ENCODE measurements around the gene CACNA1H.
A peak's percentile ranks its signal among the peaks of the same experiment; 100 is the strongest.
"Not testable (repeated sequence)": the region's sequence is repeated elsewhere in the genome, so short reads cannot be mapped to it uniquely, and the experiment has no call there.

Gene CACNA1H

GRCh38 chr16:1243363-1243762 lies 90.5 kb downstream of the CACNA1H start:
- not testable (repeated sequence) for ATAC-seq (replicated peaks); DNase-seq; H3K36me3 Mint-ChIP-seq; H3K9me3 Mint-ChIP-seq; H3K4me3 Mint-ChIP-seq; H3K4me1 Mint-ChIP-seq; H3K27ac Mint-ChIP-seq
- peaks cover 17 to 31% of the 10 kb centered on the region in 2 donors for H3K27me3 Mint-ChIP-seq

- ATAC-seq (replicated peaks); H3K27ac Mint-ChIP-seq; H3K36me3 Mint-ChIP-seq; DNase-seq; H3K9me3 Mint-ChIP-seq; H3K4me1 Mint-ChIP-seq; H3K4me3 Mint-ChIP-seq: not testable (repeated sequence)
- peaks cover 16 to 31% of the 10 kb centered on the region in 2 donors for H3K27me3 Mint-ChIP-seq
These were observed 91.3 kb downstream of the CACNA1H start for GRCh38 chr16:1243907-1244850.

GRCh38 chr16:1244881-1245280 lies 92.0 kb downstream of the CACNA1H start:
- Mint-ChIP-seq H3K27me3 (peaks cover 16 to 31% of the 10 kb centered on the region in 2 donors), H3K4me3 (no peak overlapping the region), H3K4me1 (peaks cover 4 to 8% of the 10 kb centered on the region in 2 donors), H3K36me3 (no peaks in the 10 kb centered on the region), H3K27ac (no peak overlapping the region), H3K9me3 (no peaks in the 10 kb centered on the region)
- DNase-seq: no peak
- peak; percentile 51 to 57 for ATAC-seq (replicated peaks)

GRCh38 chr16:1245452-1246020 lies 92.6 kb downstream of the CACNA1H start:
- no peaks in the 10 kb centered on the region for H3K9me3 Mint-ChIP-seq
- ATAC-seq (replicated peaks) (no peak), DNase-seq (no peak)
- H3K27ac Mint-ChIP-seq: no peak overlapping the region
- H3K27me3 Mint-ChIP-seq: peaks cover 16 to 31% of the 10 kb centered on the region in 2 donors
- no peaks in the 10 kb centered on the region for H3K36me3 Mint-ChIP-seq
- H3K4me3 Mint-ChIP-seq: no peak overlapping the region
- peaks cover 4 to 8% of the 10 kb centered on the region in 2 donors for H3K4me1 Mint-ChIP-seq

- not testable (repeated sequence) for ATAC-seq (replicated peaks); H3K9me3 Mint-ChIP-seq; DNase-seq; H3K4me3 Mint-ChIP-seq; H3K4me1 Mint-ChIP-seq; H3K36me3 Mint-ChIP-seq; H3K27ac Mint-ChIP-seq
- H3K27me3 Mint-ChIP-seq: peaks cover 16 to 31% of the 10 kb centered on the region in 2 donors
These were observed 95.1 kb downstream of the CACNA1H start for GRCh38 chr16:1247903-1248537.

GRCh38 chr16:1249031-1249755 lies 96.3 kb downstream of the CACNA1H start:
- H3K4me1 Mint-ChIP-seq, H3K9me3 Mint-ChIP-seq, H3K4me3 Mint-ChIP-seq, DNase-seq, H3K36me3 Mint-ChIP-seq, H3K27ac Mint-ChIP-seq: not testable (repeated sequence)
- peaks cover 16 to 26% of the 10 kb centered on the region in 2 donors for H3K27me3 Mint-ChIP-seq
- ATAC-seq (replicated peaks): peak; percentile 64 to 72

- ATAC-seq (replicated peaks); H3K9me3 Mint-ChIP-seq; DNase-seq; H3K27ac Mint-ChIP-seq; H3K4me3 Mint-ChIP-seq; H3K4me1 Mint-ChIP-seq; H3K36me3 Mint-ChIP-seq: not testable (repeated sequence)
- H3K27me3 Mint-ChIP-seq: peaks cover 18 to 19% of the 10 kb centered on the region in 2 donors
These were observed 100.9 kb downstream of the CACNA1H start for GRCh38 chr16:1253701-1254364.

- not testable (repeated sequence) for H3K4me1 Mint-ChIP-seq; H3K36me3 Mint-ChIP-seq; ATAC-seq (replicated peaks); DNase-seq; H3K9me3 Mint-ChIP-seq; H3K27ac Mint-ChIP-seq; H3K4me3 Mint-ChIP-seq
- peaks cover 26 to 28% of the 10 kb centered on the region in 2 donors for H3K27me3 Mint-ChIP-seq
These were observed 101.9 kb downstream of the CACNA1H start for GRCh38 chr16:1254821-1255220.

- H3K4me3 Mint-ChIP-seq; ATAC-seq (replicated peaks); H3K4me1 Mint-ChIP-seq; H3K27ac Mint-ChIP-seq; H3K9me3 Mint-ChIP-seq; DNase-seq; H3K36me3 Mint-ChIP-seq: not testable (repeated sequence)
- H3K27me3 Mint-ChIP-seq: peaks cover 33 to 34% of the 10 kb centered on the region in 2 donors
These were observed 102.6 kb downstream of the CACNA1H start, which contains the start of gene TPSD1 for GRCh38 chr16:1255276-1256122. Gene TPSD1 (plus strand): TSS chr16:1256069. CDS start chr16:1256281, 212 bp downstream.

- H3K36me3 Mint-ChIP-seq; ATAC-seq (replicated peaks); H3K27ac Mint-ChIP-seq; H3K4me3 Mint-ChIP-seq; H3K9me3 Mint-ChIP-seq; DNase-seq; H3K4me1 Mint-ChIP-seq: not testable (repeated sequence)
- peaks cover 40 to 43% of the 10 kb centered on the region in 2 donors for H3K27me3 Mint-ChIP-seq
These were observed 103.5 kb downstream of the CACNA1H start for GRCh38 chr16:1256296-1256873.

- Mint-ChIP-seq H3K4me3 (no peak overlapping the region), H3K27me3 (peaks cover 44 to 48% of the 10 kb centered on the region in 2 donors), H3K36me3 (no peaks in the 10 kb centered on the region), H3K27ac (no peak overlapping the region), H3K4me1 (peaks cover 6 to 7% of the 10 kb centered on the region in 2 donors), H3K9me3 (no peaks in the 10 kb centered on the region)
- no peak for ATAC-seq (replicated peaks)
- no peak for DNase-seq
These were observed 104.0 kb downstream of the CACNA1H start for GRCh38 chr16:1256874-1257322.

- Mint-ChIP-seq H3K27ac (no peak overlapping the region), H3K9me3 (no peaks in the 10 kb centered on the region), H3K36me3 (no peaks in the 10 kb centered on the region), H3K4me1 (peaks cover 6 to 7% of the 10 kb centered on the region in 2 donors), H3K27me3 (peaks cover 50 to 56% of the 10 kb centered on the region in 2 donors), H3K4me3 (no peak overlapping the region)
- ATAC-seq (replicated peaks) (peak in 1 of 2 donors; percentile 22), DNase-seq (no peak)
These were observed 104.8 kb downstream of the CACNA1H start for GRCh38 chr16:1257561-1258224.

All from stimulated activated naive B cell treated with anti-CD40 and anti-IgM and Interleukin-4, amounts not matched to agents 10 μg/mL and 1 μg/mL and 100 μg/mL, for 72 hours (primary cell).